Globus pallidus (tissue), 1 donor: ENCODE measurements around the gene TRAF3.

Experiments
- DNase-seq: peaks from one replicate; pipeline ENCODE4 v3.0.0-alpha.2; 2015; ENCODE audit warnings: low spot score

The TRAF3 gene, protein sequence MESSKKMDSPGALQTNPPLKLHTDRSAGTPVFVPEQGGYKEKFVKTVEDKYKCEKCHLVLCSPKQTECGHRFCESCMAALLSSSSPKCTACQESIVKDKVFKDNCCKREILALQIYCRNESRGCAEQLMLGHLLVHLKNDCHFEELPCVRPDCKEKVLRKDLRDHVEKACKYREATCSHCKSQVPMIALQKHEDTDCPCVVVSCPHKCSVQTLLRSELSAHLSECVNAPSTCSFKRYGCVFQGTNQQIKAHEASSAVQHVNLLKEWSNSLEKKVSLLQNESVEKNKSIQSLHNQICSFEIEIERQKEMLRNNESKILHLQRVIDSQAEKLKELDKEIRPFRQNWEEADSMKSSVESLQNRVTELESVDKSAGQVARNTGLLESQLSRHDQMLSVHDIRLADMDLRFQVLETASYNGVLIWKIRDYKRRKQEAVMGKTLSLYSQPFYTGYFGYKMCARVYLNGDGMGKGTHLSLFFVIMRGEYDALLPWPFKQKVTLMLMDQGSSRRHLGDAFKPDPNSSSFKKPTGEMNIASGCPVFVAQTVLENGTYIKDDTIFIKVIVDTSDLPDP

DNA sequence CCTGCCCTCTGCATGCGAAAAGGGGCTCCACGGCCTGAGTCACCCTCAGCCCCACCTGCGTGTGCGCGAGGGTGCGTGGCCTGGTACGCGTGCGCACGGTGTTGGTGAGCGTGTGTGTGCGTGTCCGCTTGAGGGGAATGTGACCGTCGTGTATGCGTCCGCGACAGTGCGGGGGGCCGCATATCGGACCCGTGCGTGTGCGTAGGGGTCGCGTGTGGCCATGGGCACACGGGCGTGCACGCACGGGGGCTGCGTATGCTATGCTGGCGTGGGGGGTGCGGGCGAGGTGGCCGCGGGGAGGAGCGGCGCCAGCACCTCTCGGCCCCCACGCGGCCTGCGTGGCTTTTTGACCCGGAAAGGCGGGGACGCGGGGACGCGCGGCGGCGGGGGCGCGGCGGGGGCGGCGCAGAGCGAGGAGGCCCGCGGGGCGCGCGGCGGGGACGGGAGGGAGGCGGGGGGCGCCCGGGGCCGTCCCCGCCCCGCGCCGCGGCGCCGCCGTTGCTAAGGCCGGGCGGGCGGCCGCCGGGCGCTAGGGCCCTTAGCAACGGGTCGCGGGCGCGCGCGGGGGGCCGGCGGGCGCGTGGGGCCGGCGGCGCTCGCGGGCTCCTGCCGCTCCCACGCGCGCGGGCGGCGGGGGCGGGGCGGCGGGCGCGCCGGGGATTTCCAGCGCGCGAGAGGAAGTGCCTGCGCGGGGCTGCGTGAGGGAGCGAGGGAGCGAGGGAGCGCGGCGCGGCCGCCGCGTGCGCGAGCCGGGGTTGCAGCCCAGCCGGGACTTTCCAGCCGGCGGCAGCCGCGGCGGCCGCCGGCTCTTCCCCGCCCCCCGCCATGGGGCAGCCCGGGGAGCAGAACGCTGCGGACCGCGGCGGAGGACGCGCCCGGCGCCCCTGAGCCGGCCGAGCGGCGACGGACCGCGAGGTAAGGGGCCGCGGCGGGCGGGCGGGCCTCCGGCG lies at the start of gene TRAF3:
TRAF3 (plus strand) TSS at position 689 of the 950 bp plus-strand sequence. CDS start 92,753 bp downstream, outside the sequence.
- peak; percentile 65 for DNase-seq

DNA sequence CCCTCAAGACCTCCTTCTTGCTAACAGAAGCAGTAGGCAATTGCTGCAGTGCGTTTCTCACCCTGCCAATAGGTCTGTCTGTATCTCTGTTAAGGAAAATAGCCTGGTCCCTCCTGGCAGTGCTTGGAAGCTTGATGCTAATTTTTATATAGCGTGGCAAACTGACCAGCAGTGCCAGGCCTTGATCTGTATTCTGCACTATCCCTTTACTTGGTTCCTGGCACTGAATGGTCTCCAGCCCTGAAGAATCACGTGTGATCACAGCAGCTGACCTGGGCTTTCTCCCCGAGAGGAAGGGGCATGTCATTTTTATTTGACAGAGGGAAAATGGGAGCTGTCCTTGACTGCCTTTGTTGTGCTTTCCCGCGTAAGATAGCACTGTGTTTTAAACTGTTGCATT lies 48.7 kb upstream of the TRAF3 start:
- DNase-seq: peak; percentile 75

DNA sequence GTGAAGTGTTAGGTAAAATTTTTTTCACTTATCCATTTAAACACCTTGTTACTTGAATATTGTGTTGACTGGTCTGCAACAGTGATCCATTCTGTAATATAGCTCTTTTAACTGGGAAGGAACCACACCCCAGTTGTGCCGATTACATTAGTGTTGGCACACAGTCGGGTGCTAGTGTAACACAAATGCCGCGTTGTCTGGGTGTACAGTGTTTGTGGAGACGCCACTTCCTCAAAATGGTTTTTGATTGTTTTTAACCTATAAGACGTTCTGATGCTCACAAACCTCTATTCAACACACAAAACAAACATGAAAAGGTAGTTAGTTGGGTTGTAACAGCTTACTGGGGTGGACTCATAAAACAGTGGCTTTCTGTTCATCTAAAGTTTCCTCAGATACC lies 48.0 kb upstream of the TRAF3 start:
- peak; percentile 57 for DNase-seq

DNA sequence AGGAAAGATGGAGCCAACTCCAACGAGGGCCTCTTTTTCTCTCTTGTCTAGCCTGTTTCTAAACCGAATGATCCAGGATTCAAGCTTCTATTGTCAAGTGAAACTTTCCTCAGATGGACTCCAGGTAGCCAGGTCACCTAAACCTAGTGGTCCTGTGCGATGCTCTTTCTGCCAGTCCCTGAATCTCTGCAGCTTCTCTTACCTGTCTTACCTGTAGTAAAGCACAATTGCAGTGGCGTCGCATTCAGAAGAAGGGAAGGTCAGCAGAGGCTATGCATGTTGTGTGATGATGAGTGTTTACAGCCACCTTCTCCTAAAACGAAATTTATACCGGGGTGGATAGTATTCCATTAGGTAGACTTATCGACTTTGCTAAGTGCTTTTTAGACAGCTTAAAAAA lies 47.4 kb upstream of the TRAF3 start:
- no peak for DNase-seq

DNA sequence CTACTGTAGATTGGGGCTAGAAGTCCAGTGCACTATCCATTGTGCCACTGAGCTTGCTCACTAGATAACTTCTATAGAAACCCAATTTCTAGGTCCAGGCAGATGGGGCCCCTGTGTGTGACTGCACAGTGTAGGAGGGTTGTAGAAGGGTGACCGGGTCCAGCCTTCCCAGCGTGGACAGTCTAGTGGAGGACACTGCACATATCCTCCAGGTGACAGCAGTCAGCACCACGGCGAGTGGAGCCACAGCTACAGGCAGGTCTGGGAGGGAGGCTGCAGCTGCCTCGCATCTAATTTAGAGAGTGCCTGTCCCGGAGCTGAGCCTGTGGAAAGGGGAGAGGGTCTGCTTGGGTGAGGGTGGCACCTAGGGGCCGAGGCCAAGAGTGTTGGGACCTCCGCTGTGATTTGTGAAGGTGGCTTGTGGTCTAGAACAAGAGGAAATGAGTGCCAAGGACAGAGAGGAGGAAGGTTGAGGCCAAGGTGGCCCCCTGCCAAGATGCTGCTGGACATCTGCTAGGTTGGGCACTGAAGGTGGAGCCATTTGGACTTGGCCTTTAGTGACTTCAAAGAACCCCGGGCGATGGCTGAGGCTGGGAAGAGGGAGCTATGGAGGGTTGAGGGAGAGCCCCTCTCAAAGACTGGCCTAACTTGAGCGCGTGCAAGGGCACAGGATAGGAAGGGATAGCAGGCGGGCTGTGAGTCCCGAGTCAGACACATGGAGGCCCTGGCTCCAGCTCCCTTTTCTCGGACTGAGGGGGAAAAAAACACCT lies 46.0 kb upstream of the TRAF3 start:
- no peak for DNase-seq

DNA sequence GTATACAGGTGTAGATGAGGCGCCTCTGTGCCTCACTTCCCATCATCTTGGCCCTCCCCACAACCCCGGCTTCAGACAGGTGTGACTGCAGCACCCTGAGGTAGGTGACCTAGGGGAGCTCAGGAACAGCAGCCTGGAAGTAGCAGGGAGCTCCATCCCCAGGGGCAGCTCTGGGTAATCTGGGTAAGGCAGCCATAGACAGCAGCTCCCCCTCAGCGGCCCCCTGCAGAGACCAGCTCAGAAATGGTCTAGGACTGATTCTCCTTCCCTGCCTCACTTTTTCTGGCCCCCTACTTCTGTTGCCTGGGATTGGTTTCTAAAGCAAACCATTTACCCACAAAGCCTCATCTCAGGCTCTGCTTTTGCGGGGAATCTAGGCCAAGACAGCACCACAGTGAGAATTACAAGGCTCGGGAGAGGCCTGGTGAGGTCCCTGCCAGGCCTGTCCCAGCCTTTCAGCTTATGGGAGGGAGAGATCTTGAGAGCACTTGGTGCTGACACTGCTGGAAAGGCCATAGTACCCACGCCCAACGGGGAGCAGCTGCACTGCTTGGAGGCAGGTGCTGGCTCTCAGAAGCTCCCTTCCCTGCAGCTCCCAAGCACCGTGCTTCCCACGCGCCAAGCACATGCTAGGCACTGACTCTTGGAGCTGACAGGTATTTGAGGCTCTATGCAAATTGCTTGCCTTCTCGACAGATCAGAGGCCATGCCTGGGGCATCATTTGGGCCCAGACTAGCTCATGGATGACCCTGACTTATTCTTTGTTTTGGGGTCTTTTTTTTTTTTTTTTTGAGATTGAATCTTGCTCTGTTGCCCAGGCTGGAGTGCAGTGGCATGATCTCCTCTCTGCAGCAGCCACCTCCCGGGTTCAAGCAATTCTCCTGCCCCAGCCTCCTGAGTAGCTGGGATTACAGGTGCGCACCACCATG lies 45.1 kb upstream of the TRAF3 start:
- DNase-seq: no peak

DNA sequence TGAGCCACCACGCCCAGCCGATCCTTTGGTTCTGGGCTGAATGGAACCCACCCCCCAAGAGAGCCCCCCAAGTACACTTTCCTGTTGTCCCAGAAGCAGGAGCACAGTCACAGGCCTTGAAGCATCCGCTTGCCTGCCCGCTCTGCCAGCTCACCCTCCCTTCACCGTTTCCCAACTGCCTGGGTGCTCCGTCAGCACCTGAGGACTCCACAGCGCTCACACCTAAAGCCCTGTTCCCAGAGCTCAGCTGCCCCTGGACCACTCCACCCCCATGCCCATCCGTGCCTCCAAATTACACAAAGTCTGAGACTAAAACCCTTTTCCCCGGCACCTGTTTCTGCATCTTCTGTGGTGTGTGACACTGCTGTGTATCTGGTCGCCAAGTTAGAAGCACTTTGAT lies 44.3 kb upstream of the TRAF3 start:
- DNase-seq: no peak

DNA sequence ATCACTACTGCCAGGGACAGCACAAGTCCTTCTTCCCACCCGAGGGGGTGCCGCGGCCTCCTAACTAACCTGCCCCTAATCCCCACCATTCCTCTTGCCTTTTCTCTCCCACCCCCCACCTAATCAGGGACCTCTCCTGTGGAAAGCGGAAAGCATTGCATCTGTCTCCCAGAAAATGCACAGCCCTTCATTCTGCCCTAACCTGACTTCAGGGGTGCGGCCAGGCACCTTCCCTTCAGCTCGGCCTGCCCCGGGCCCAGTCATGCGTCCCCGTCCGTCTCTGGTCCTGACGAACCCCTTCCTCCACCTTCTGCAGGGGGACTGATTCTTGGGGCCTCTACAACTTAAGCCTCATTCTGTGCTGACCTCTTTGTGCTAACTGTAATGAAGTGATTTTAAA lies 43.9 kb upstream of the TRAF3 start:
- no peak for DNase-seq

DNA sequence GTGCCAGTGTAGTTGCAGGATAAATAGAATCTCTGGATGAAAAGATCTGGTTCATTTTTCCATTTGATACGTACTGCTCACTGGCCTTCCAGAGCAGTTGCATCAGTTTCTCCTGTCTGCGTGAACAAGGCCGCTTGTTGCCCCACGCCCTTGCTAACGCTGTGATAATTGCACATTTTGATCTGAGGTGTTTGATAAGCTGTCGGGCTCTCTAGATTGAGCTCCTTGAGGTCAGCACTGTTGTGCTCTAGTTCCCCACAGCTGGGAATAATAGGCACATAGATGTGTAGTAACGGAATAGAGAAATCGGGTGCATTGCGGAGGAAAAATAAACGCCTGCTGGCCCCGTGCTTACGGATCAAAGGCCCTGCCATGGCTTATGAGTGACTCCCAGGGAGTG lies 42.8 kb upstream of the TRAF3 start:
- DNase-seq: no peak

DNA sequence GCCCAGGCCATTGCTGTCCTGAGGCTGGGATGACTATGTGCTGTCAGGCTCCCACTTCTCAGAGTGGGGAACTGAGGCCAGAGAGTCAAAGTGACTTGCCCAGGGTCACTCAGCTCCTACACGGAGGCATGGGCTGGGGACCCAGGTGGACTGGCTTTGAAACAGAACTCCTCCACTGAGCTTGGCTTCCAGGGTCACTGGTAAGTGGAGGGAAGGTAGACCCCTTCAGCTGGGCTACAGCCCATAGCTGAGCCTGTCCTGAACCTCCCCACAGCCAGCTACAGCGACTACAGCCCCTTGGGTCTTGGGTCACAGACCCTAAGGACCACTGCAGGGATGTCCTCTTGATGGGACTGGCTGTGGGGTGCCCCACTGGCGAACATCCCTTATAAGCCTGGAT lies 40.3 kb upstream of the TRAF3 start:
- no peak for DNase-seq

DNA sequence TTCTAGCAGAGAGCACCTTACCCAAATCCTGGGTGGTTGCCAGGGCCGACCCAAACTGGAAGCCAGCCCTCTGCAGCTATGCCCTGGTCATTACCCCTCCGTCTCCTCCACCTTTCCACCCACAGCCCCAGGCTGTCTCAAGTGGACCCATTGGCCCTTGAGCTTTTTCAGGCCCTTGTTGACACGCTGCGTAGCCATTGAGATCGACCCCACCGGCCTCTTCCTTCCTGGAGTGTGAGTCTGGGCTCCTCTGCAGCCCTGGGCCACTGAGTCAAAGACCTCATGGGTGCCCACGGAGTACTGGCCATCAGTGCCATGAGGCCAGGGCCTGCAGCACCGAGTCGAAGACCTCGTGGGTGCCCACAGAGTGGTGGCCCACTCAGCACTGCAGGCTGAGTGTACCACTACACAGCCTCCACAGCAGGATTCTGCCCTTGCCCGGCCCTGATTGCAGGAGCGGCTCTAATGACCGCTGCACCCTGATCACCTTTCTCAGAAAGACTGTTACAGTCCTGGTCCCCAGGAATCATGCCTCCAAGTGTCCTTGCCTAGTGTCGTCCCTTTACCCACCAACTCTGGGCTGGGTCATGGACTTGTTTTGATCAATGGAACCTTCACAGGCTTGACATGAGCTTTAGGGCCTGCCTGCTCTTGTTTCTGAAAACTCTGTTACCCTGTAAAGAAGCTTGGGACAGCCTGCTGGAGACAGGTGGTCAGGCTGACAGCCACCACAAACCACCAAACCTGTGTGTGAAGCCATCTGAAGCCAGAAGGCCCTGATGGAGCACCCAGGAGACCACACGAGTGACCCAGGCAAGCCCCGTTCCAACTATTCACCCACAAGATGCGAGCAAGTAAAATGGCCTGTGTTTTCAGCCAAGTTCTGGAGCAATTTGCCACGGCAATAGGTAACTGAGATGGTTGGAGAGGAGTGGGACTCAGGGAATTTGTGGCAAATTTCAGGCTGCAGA lies 39.6 kb upstream of the TRAF3 start:
- DNase-seq: no peak

DNA sequence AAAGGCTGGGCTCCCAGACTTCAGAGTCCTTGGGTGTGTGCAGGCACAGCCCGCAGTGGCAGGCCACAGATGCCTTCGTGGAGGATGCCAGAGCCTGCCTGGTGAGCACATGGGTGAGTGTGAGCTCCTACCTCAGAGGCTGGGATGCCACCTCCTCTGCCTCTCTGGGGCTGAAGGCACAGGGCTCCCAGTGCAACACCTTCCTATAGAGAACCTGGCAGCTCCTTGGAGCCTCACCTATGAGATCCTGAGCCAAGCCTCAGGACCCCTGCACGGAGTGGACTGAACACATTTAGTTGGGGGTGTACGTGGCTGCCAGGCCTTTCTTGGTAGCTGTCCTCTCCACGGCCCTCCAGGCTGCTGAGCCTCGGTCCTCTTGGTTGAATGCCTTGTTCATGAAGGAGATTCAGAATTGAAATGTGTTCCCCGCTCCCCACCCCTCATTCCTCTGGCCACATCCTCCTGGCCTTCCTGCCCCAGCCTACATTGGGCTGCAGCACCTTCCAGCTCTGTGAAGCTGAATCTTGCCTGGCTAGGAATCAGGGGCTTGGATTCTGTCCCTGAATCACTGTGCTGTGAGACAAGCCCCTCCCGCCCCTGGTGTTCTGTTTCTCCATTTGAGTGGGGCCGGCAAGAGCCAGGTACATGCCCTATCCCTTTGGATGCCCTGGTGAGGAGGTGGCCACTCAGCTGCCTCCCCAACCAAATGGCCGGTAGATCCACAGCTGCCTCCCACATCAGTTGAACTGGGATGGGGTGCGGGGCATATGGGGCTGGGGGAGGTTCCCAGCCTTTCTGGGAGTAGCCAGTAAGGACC lies 38.7 kb upstream of the TRAF3 start:
- DNase-seq: no peak

DNA sequence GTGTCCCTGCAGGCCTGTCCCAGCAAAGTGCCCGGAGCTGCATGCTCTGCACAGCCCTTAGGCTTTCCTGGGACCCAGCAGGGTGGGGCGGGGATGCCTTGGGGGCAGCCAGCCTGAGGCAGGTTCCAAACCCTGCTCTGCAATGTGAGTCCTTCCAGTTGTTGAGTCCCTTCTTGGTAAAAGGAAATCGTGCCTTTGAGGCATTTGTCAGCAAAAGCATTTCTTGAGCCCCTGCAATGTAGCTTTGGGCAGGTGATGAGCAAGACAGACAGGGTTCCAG lies 38.1 kb upstream of the TRAF3 start:
- DNase-seq: no peak

DNA sequence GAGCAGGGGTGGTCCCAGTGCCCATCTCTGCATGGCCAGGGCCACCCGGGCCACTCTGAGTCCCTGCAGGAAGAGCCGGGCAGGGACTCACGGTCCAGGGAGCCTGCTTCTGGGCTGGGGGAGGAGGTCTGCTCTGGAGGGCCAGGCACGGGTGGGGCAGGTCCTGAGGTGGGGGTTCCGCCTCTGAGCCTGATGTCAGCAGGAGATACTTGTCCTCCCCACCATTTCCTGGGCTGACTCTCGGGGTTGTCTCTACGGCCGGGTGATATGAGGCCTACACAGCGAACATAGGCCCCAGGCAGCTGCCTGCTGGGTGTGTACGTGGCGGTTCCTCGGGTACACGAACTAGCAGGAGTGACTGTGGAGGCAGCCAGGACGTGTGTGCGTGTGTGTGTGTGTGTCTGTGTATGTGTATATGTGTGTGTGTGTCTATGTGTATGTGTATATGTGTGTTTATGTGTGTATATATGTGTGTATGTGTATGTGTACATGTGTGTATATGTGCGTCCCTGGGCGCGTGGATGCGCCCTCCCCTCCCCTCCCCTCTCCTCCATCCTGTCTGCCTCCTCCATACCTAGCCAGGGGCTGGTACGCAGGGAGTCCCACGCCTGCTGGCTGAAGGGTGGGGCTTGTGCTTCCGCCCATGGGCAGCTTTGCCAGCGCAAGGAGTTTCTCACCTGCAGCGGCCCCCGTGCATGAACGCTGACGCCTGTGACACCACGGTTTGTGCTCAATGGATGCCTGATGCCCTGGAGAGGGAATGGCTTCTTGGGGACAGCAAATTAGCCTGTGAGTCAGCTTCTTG lies 30.4 kb upstream of the TRAF3 start:
- no peak for DNase-seq

DNA sequence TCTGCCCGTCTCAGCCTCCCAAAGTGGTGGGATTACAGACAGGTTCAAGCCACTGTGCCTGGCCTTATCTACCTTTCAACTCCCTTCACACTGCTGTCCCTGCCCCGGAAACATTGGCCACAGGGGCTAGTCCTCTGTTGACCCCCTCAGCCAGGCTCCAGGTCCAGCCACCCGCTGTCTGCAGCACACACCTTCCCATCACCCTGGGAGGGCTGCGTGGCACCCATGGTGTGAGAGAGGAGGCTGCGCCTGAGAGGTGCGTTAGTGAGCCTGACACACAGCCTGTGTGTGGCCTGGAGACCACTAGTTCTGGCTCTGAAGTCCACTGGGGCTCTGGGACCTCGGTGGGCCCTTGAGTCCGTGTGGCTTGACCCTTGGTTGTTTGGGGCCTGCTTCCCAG lies 28.4 kb upstream of the TRAF3 start:
- no peak for DNase-seq

DNA sequence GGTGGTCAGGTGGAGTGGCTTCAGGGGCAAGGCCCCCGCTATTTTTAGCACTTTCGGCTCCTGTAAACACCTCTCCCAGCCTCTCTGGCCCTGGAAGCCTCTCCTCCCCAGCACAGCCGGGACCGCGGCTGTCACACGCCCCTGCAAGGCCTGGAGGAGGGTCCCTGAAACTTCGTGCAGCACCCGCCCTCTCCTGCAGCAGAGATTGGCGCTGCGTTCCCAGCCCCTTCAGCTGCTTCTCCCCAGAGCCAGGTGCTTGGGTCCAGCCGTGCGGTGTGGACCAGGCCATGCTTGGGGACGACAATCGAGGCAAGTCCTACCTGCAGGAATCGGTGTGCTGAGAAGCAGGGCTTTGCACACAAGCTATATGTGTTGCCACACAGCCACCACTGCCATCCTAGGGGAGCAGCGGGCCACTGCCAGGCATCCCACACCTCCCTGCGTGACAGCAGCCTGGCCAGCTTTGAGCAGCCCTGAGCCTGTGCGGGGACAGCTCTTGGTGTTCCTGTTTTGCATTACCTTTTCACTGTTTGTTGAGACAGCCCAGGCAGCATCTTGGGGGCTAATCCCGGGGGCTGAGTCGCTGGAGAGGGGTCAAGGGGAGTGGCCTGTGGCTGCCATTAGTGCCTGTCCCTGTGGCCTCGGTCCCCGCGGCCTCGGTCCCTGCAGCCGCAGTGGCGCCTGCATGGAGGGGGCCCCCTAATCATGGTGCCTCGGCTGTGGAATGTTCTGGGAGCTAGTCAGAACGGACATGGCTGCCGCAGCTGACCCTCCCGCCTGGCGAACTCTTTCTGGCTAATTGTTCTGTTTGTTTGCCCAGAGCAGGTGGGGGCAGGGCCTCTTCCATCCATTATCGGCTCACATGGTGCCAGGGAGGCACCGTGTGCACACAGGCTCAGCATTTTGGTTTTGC lies 27.6 kb upstream of the TRAF3 start:
- no peak for DNase-seq

DNA sequence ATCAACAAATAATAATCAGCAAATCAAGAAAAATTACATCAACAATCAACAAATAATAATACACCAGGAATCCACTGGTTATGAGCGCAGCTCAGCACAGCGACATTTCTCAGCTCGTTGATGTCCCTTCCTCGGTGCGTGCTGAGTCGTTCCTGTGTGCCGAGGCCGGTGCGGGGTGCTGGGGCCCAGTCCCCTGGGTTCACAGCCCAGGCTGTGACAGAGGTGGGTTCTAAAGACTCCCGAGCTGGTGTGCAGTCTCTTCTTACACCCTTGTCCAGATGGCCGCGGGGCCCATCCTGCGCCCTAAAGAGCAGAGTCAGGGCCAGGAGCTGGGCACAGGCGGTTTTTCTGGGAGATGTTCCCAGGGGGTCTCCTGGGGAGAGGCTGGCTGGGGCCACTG lies 26.9 kb upstream of the TRAF3 start:
- no peak for DNase-seq
